HCT116 (cell line): Measurements from ENCODE around the gene MAGEF1. TPM values are rescaled to one million over a fixed set of nuclear protein-coding genes. Genes with fewer than 3 reads are reported as not detected.

Source experiments
- ATAC-seq: fragments of 200-7000 bp; cut with Tn5 transposase; 2 replicates; pipeline ENCODE4 v1.9.1; 2020; ENCODE audit warnings: mild to moderate bottlenecking, moderate library complexity
- BruUV-seq: library from RNA; stranded (reverse); fragments of 400-500 nt; replicated peaks from 2 replicates; lab custom pipeline; 2021; lab: Mats Ljungman, UMichigan
- CTCF ChIA-PET: fragments of 300-600 bp; sonication (Branson Sonifier 250); formaldehyde crosslinking; loops from one replicate; lab custom pipeline; 2021; ENCODE audit warnings: antibody characterized with exemption; lab: Charles Lee
- POLR2A ChIA-PET: fragments of 300-600, 350-600 bp; sonication (Branson Sonifier 250); formaldehyde crosslinking; loops from one replicate; lab custom pipeline; 2021; ENCODE audit warnings: antibody characterized with exemption; lab: Charles Lee
- RAD21 ChIA-PET, 2 experiments: fragments of 300-600 bp; sonication (Branson Sonifier 250); formaldehyde crosslinking; loops; one replicate each; lab custom pipeline; 2023; ENCODE audit warnings: low total read pairs in 2 of 2; ENCODE audit not compliant: uncharacterized antibody in 2 of 2, unreplicated experiment in 2 of 2, low non-redundant PET in 1 of 2; lab: Charles Lee
- DNase-seq: peaks from one replicate; pipeline ENCODE4 v3.0.0-alpha.2; 2010; ENCODE audit warnings: low read depth, low spot score
- H2AFZ ChIP-seq: fragments of 200-600 bp; shearing (Covaris generic), sonication (generic); 2 replicates; pipeline ENCODE4 v1.6.1; 2017; ENCODE audit warnings: low read depth, mixed run types, mixed read lengths, antibody characterized with exemption, low read length; ENCODE audit not compliant: poor library complexity, severe bottlenecking
- H3K27ac ChIP-seq: 2 replicates; pipeline ENCODE4 v1.5.1; 2012; ENCODE audit warnings: low read depth, low read length
- H3K27me3 ChIP-seq: fragments of 200-600 bp; sonication (generic); 2 replicates; pipeline ENCODE4 v1.6.1; 2016; ENCODE audit warnings: mixed run types, low read length, mixed read lengths; ENCODE audit not compliant: insufficient read depth
- H3K36me3 ChIP-seq, 2 experiments: fragments of 200-500 bp in 1 of 2; fragments of 200-600 bp in 1 of 2; sonication (Bioruptor generic) in 1 of 2; sonication (generic) in 1 of 2; 2 replicates each; pipeline versions ENCODE4 v1.5.1 to v1.6.1; 2014 to 2016; ENCODE audit warnings: low read length in 2 of 2, inconsistent platforms in 1 of 2, mixed read lengths in 1 of 2, mixed run types in 1 of 2; ENCODE audit not compliant: insufficient read depth in 2 of 2, control insufficient read depth in 1 of 2
- H3K4me1 ChIP-seq, 2 experiments: fragments of 200-600 bp in 1 of 2; sonication (generic) in 1 of 2; 2 replicates each; pipeline versions ENCODE4 v1.5.1 to v1.6.1; 2012 to 2017; ENCODE audit warnings: low read length in 2 of 2, inconsistent platforms in 1 of 2, mild to moderate bottlenecking in 1 of 2, mixed read lengths in 1 of 2, mixed run types in 1 of 2, moderate library complexity in 1 of 2; ENCODE audit not compliant: insufficient read depth in 2 of 2, control insufficient read depth in 1 of 2
- H3K4me2 ChIP-seq: fragments of 200-600 bp; sonication (generic); 2 replicates; pipeline ENCODE4 v1.6.1; 2017; ENCODE audit warnings: mixed run types, low read length, mixed read lengths
- H3K4me3 ChIP-seq, 2 experiments: fragments of 200-600 bp in 1 of 2; sonication (generic) in 1 of 2; replicated peaks in 1 of 2; 2 replicates each; pipeline ENCODE4 v1.5.1; 2011 to 2016; ENCODE audit warnings: low read length in 2 of 2, control low read depth in 1 of 2, low read depth in 1 of 2, mild to moderate bottlenecking in 1 of 2, mixed read lengths in 1 of 2, mixed run types in 1 of 2
- H3K79me2 ChIP-seq: fragments of 200-600 bp; sonication (generic); 2 replicates; pipeline ENCODE4 v1.6.1; 2017; ENCODE audit warnings: mild to moderate bottlenecking, mixed run types, low read length, moderate library complexity, mixed read lengths; ENCODE audit not compliant: insufficient read depth
- H3K9ac ChIP-seq: fragments of 200-600 bp; sonication (generic); 2 replicates; pipeline ENCODE4 v1.6.1; 2016; ENCODE audit warnings: low read length, mixed read lengths
- H3K9me2 ChIP-seq: fragments of 200-600 bp; sonication (generic), shearing (Covaris generic); 2 replicates; pipeline ENCODE4 v1.6.1; 2017; ENCODE audit warnings: mixed run types, mild to moderate bottlenecking, moderate library complexity; ENCODE audit not compliant: insufficient read depth
- H3K9me3 ChIP-seq, 2 experiments: fragments of 200-500 bp in 1 of 2; fragments of 200-600 bp in 1 of 2; sonication (Bioruptor generic) in 1 of 2; sonication (generic) in 1 of 2; 2 replicates each; pipeline ENCODE4 v1.6.1; 2014 to 2017; ENCODE audit warnings: low read length in 2 of 2, mixed read lengths in 2 of 2, inconsistent platforms in 1 of 2, low read depth in 1 of 2, mild to moderate bottlenecking in 1 of 2, mixed run types in 1 of 2, moderate library complexity in 1 of 2; ENCODE audit not compliant: control insufficient read depth in 1 of 2, insufficient read depth in 1 of 2
- H4K20me1 ChIP-seq: fragments of 200-600 bp; sonication (generic), shearing (Covaris generic); 2 replicates; pipeline ENCODE4 v1.6.1; 2017; ENCODE audit warnings: mixed run types, mild to moderate bottlenecking, moderate library complexity; ENCODE audit not compliant: insufficient read depth
- CEBPB ChIP-seq: IDR thresholded peaks from 2 replicates; pipeline ENCODE4 v1.6.1; 2012; ENCODE audit warnings: low read depth
- CTCF ChIP-seq, 3 experiments: fragments of 200-600 bp in 1 of 3; sonication (generic) in 1 of 3; IDR thresholded peaks in 2 of 3; conservative IDR thresholded peaks in 1 of 3; 2 replicates each; pipeline ENCODE4 v1.5.1; 2012 to 2017; ENCODE audit warnings: low read depth in 2 of 3, low read length in 2 of 3, antibody characterized with exemption in 1 of 3, borderline replicate concordance in 1 of 3, control low read depth in 1 of 3, mild to moderate bottlenecking in 1 of 3, mixed read lengths in 1 of 3, mixed run types in 1 of 3, moderate library complexity in 1 of 3; ENCODE audit not compliant: insufficient read depth in 1 of 3
- JUND ChIP-seq: IDR thresholded peaks from 2 replicates; pipeline ENCODE4 v1.6.1; 2012
- POLR2AphosphoS5 ChIP-seq: IDR thresholded peaks from 2 replicates; pipeline ENCODE4 v1.6.1; 2011; ENCODE audit warnings: mild to moderate bottlenecking, low read depth, low read length, moderate library complexity
- RAD21 ChIP-seq: IDR thresholded peaks from 2 replicates; pipeline ENCODE4 v1.6.1; 2012; ENCODE audit warnings: low read depth, mild to moderate bottlenecking
- REST ChIP-seq: IDR thresholded peaks from 2 replicates; pipeline ENCODE4 v1.6.1; 2012; ENCODE audit warnings: low read depth
- SIN3A ChIP-seq: IDR thresholded peaks from 2 replicates; pipeline ENCODE4 v1.6.1; 2012; ENCODE audit warnings: low read depth
- SP1 ChIP-seq: IDR thresholded peaks from 2 replicates; pipeline ENCODE4 v1.6.1; 2012; ENCODE audit warnings: low read depth
- intact Hi-C: fragments of 100-400 bp; cut with micrococcal nuclease; formaldehyde crosslinking; loops from 2 replicates; pipeline ENCODE4 v1.10.0; 2022
- total RNA-seq: library from RNA; stranded (reverse); gene quantifications from one replicate; pipeline ENCODE4 v1.2.1, GENCODE V29; 2021; ENCODE audit not compliant: unreplicated experiment

Gene MAGEF1
- total RNA-seq, 1 experiment from 2014 or later = 44.1 TPM

- intact Hi-C loops = no loop called here
- Histone ChIP-seq H3K4me2 (peak overlapping the region; percentile 66), H3K4me3 (no peak overlapping the region), H3K9me3 (no peaks in the 10 kb centered on the region), H2AFZ (no peak overlapping the region), H3K27ac (peak overlapping the region; percentile 57; the same call in 1 of the 2 replicates), H3K36me3 (no peaks in the 10 kb centered on the region), H3K9me2 (no peaks in the 10 kb centered on the region), H3K27me3 (no peaks in the 10 kb centered on the region), H4K20me1 (no peaks in the 10 kb centered on the region), H3K4me1 (peaks cover 20 to 37% of the 10 kb centered on the region in 2 experiments), H3K9ac (no peak overlapping the region), H3K79me2 (no peaks in the 10 kb centered on the region)
- RAD21 ChIA-PET = interaction anchor here in 1 of 2 experiments (0.8 kb wide), 1 partner anchor 181 kb away, joined by 3 read pairs; the partner anchor contains the start of gene EPHB3
- no TSS peak for BruUV-seq
- TF ChIP-seq CEBPB (no peak), SIN3A (no peak), SP1 (no peak), RAD21 (0 out of 2 replicates have a peak, but pooled peaks have one; percentile 9), POLR2AphosphoS5 (no peak), REST (no peak), CTCF (IDR thresholded peaks at IDR 0.05 in 2 of 3, conservative IDR thresholded peaks at IDR 0.05 in 1 of 3; ENCODE audit: borderline replicate concordance in 1 of 3, insufficient read depth in 1 of 3, low read depth in 2 of 3, low read length in 2 of 3) (peak in 2 of 3 experiments; percentile 35 to 38; a peak in 4 of 6 replicates), JUND (no peak)
- POLR2A ChIA-PET = interaction anchor here (0.9 to 1.1 kb wide), 2 partner anchors 10 to 181 kb away, joined by 3 read pairs; partner anchors contain the start of gene EPHB3
- DNase-seq (no peak), ATAC-seq (peak; percentile 25; the same call in 1 of the 2 replicates)
- CTCF ChIA-PET = interaction anchor here (6.8 kb wide), 1 partner anchor 181 kb away, joined by 42 read pairs; the partner anchor contains the start of gene EPHB3
Observed at GRCh38 chr3:184741798-184742675, 30.2 kb upstream of the MAGEF1 start.
